Gastroesophageal sphincter (tissue), 3 donors: Measurements from ENCODE around the gene GALNTL6.

Experiments
- CTCF ChIP-seq, 4 experiments: fragments of 200-600 bp in 2 of 4; fragments of 450-650 bp in 2 of 4; sonication (generic) in 1 of 4; IDR thresholded peaks; one replicate each; pipeline ENCODE4 v1.5.1; 2017 to 2019; ENCODE audit warnings: antibody characterized with exemption in 4 of 4, mild to moderate bottlenecking in 2 of 4, moderate library complexity in 2 of 4
- EP300 ChIP-seq: sonication (generic); formaldehyde crosslinking; IDR thresholded peaks from one replicate; pipeline ENCODE4 v1.6.1; 2017; ENCODE audit warnings: antibody characterized with exemption, mild to moderate bottlenecking
- POLR2A ChIP-seq, 2 donors: fragments of 450-650 bp; IDR thresholded peaks; one replicate each; pipeline ENCODE4 v1.6.1; 2017; ENCODE audit warnings: antibody characterized with exemption in 2 of 2, mild to moderate bottlenecking in 2 of 2, moderate library complexity in 1 of 2
- POLR2AphosphoS5 ChIP-seq: sonication (generic); formaldehyde crosslinking; IDR thresholded peaks from one replicate; pipeline ENCODE4 v1.6.1; 2017; ENCODE audit warnings: antibody characterized with exemption

DNA sequence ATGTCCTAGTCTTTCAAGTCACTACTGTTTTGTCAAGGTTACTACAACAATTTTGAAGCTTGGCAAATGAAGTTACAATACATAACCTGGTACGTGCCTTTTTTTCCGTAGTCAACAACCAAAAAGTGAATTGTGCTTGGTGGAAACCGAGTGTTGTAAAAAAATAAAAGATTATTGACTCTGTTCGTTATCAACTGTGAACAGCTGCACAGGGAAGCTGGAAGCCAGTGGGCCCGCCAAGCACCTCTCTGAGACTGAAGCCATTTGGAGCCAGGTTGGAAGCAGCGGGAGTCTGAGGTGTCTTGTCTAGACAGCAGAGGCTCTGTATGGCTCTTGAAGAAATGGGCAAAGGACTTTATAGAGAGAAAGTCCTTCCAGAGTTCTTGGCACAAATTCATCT, 119.0 kb downstream of the GALNTL6 start:
- TF ChIP-seq POLR2A (IDR thresholded peaks at IDR 0.05) (no peak), CTCF (IDR thresholded peaks at IDR 0.05) (no peak), POLR2AphosphoS5 (no peak), EP300 (no peak)
